Anterior cingulate cortex (tissue), 58 donors: ENCODE measurements around the gene DZIP1.

Experiments
- DNase-seq, 58 donors: peaks; one replicate each; lab custom pipeline; 2025; lab: John Stamatoyannopoulos, UW

Gene DZIP1

GRCh38 chr13:95647321-95647720 is 2.8 kb upstream of the DZIP1 start:
- DNase-seq = no peak

- peak in 45 of 58 donors; percentile 8 to 78 (median 39) for DNase-seq
These were observed 439 bp downstream of the DZIP1 start for GRCh38 chr13:95643936-95644598.

- DNase-seq = peak in 15 of 58 donors; percentile 4 to 61 (median 34)
These were observed 953 bp downstream of the DZIP1 start for GRCh38 chr13:95643571-95643935.

- no peak for DNase-seq
These were observed 1.5 kb downstream of the DZIP1 start for GRCh38 chr13:95642999-95643398.

- peak in 22 of 58 donors; percentile 3 to 42 (median 12) for DNase-seq
These were observed 2.4 kb downstream of the DZIP1 start for GRCh38 chr13:95642028-95642621.

GRCh38 chr13:95641291-95642027 is 3.0 kb downstream of the DZIP1 start:
- DNase-seq = peak in 28 of 58 donors; percentile 2 to 63 (median 14)

- no peak for DNase-seq
These were observed 7.7 kb downstream of the DZIP1 start for GRCh38 chr13:95636853-95637252.

- DNase-seq = no peak
These were observed 13.9 kb downstream of the DZIP1 start for GRCh38 chr13:95630593-95630992.

- no peak for DNase-seq
These were observed 15.4 kb downstream of the DZIP1 start for GRCh38 chr13:95629071-95629470.

GRCh38 chr13:95628488-95628887 is 16.0 kb downstream of the DZIP1 start:
- DNase-seq = no peak

GRCh38 chr13:95627590-95627989 is 16.9 kb downstream of the DZIP1 start:
- DNase-seq = no peak

- DNase-seq = no peak
These were observed 17.7 kb downstream of the DZIP1 start for GRCh38 chr13:95626768-95627167.

- DNase-seq = peak in 4 of 58 donors; percentile 1 to 17 (median 8)
These were observed 20.5 kb downstream of the DZIP1 start for GRCh38 chr13:95624020-95624419.

GRCh38 chr13:95623141-95623540 is 21.4 kb downstream of the DZIP1 start:
- DNase-seq = no peak

- peak in 47 of 58 donors; percentile 4 to 77 (median 33) for DNase-seq
These were observed 23.5 kb downstream of the DZIP1 start for GRCh38 chr13:95620825-95621498.

GRCh38 chr13:95620030-95620824 is 24.3 kb downstream of the DZIP1 start:
- no peak for DNase-seq

- DNase-seq = no peak
These were observed 29.0 kb downstream of the DZIP1 start for GRCh38 chr13:95615539-95615938.

- DNase-seq = no peak
These were observed 29.8 kb downstream of the DZIP1 start for GRCh38 chr13:95614641-95615245.

- no peak for DNase-seq
These were observed 35.7 kb downstream of the DZIP1 start for GRCh38 chr13:95608640-95609323.
